ENCODE measurements around the gene NTM.

GRCh38 chr11:131600628-131601027 lies 230.2 kb downstream of the NTM start:
- TF ChIP-seq CTCF (IDR thresholded peaks at IDR 0.05; ENCODE audit: control extremely low read depth in 1 of 3, insufficient read depth in 1 of 3, low read depth in 1 of 3, low read length in 3 of 3) (no peak), SUZ12 (IDR thresholded peaks at IDR 0.05; ENCODE audit: low read length) (no peak), POLR2A (IDR thresholded peaks at IDR 0.05; ENCODE audit: control extremely low read depth in 1 of 2, low read depth in 2 of 2, low read length in 2 of 2) (no peak), EZH2 (IDR thresholded peaks at IDR 0.05; ENCODE audit: low read depth, low read length, severe bottlenecking) (no peak), NRF1 (IDR thresholded peaks at IDR 0.05; ENCODE audit: low read depth, low read length) (no peak), POLR2AphosphoS5 (IDR thresholded peaks at IDR 0.05; ENCODE audit: low read depth, low read length) (no peak), GABPA (IDR thresholded peaks at IDR 0.05; ENCODE audit: borderline replicate concordance, insufficient read depth, low read length) (no peak), ZNF274 (IDR thresholded peaks at IDR 0.05; ENCODE audit: borderline replicate concordance, extremely low read depth, low read length) (no peak), SP1 (IDR thresholded peaks at IDR 0.05; ENCODE audit: low read depth, low read length) (no peak)
